Omental fat pad (tissue), 4 donors: ENCODE results near the gene GTF3A. TPM values are rescaled to one million over a fixed set of nuclear protein-coding genes. Genes with fewer than 3 reads are reported as not detected.

Experiments
- ATAC-seq: fragments of 150-250 bp; one replicate; pipeline ENCODE4 v1.9.1; 2016; ENCODE audit warnings: mild to moderate bottlenecking, moderate library complexity; ENCODE audit not compliant: low FRiP score
- DNase-seq: peaks from one replicate; pipeline ENCODE4 v3.0.0-alpha.2; 2019; ENCODE audit warnings: low spot score
- total RNA-seq, 4 donors: library from RNA; depleted of rRNA; stranded (reverse); fragments of >200 nt; gene quantifications; one replicate each; pipeline ENCODE4 v1.1.0, GENCODE V29; 2016
- TF ChIP-seq, protein P1 (sequence below), 3 donors: fragments of 450-650 bp; IDR thresholded peaks; one replicate each; pipeline ENCODE4 v1.5.1; 2016 to 2017; ENCODE audit warnings: antibody characterized with exemption in 3 of 3, mild to moderate bottlenecking in 3 of 3, moderate library complexity in 2 of 3

The GTF3A gene
- 100 to 1,000 TPM; 129 to 170 (median 147) TPM for total RNA-seq

DNA sequence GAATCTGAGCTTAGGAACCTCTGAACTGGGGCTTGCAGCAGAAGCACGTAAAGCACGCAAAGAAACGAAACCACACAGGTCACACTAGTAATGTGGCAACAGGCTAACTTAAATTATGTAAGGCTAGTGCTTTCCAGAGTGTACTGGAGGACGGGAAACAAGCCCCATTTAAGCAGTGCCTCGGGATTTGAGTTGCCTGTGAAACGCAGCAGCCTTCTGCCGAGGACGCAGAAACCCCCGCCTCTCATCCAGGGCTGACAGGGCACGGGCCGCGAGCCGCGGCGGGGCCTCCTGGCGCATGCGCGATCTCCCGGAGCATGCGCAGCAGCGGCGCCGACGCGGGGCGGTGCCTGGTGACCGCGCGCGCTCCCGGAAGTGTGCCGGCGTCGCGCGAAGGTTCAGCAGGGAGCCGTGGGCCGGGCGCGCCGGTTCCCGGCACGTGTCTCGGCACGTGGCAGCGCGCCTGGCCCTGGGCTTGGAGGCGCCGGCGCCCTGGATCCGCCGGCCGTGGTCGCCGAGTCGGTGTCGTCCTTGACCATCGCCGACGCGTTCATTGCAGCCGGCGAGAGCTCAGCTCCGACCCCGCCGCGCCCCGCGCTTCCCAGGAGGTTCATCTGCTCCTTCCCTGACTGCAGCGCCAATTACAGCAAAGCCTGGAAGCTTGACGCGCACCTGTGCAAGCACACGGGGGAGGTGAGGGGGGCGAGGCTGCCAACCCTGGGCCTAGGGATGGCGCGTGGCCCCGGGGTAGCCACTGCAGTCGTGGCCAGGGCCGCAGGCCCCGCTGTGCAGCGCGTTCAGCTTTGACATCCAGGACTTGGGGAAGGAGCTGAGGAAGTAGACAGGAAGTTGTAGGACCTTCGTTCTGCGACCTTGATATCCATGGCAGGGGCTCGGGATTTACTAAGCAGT lies at the start of gene GTF3A:
Gene GTF3A (plus strand): TSS at position 374 of the 912 bp plus-strand sequence.
- ATAC-seq: peak; percentile 93
- TF ChIP-seq, protein P1, sequence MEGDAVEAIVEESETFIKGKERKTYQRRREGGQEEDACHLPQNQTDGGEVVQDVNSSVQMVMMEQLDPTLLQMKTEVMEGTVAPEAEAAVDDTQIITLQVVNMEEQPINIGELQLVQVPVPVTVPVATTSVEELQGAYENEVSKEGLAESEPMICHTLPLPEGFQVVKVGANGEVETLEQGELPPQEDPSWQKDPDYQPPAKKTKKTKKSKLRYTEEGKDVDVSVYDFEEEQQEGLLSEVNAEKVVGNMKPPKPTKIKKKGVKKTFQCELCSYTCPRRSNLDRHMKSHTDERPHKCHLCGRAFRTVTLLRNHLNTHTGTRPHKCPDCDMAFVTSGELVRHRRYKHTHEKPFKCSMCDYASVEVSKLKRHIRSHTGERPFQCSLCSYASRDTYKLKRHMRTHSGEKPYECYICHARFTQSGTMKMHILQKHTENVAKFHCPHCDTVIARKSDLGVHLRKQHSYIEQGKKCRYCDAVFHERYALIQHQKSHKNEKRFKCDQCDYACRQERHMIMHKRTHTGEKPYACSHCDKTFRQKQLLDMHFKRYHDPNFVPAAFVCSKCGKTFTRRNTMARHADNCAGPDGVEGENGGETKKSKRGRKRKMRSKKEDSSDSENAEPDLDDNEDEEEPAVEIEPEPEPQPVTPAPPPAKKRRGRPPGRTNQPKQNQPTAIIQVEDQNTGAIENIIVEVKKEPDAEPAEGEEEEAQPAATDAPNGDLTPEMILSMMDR (IDR thresholded peaks at IDR 0.05): no peak

DNA sequence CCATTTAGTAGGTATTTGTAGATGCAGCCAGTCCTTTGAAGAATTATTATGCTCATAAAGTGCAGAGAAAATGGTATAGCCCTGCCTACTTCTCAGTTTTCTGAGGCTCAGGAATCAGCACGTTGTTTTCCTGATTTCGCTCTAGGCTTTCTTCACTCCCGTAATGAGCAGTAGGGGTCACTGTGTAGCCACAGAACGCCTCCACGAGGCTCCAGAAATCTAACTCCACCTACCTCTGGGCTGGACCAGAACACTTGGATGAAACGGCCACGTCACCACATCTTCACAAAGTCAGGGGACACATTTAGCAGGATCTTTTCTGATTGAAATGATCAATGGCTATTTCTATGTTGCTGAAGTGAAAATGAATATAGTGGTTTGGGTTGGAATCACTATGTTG lies 49.8 kb upstream of the GTF3A start:
- ATAC-seq: peak; percentile 93
- no peak for DNase-seq
- TF ChIP-seq, protein P1 (IDR thresholded peaks at IDR 0.05): no peak

More for the DNA sequence above, at the start of gene GTF3A:
- peak; percentile 51 for DNase-seq

DNA sequence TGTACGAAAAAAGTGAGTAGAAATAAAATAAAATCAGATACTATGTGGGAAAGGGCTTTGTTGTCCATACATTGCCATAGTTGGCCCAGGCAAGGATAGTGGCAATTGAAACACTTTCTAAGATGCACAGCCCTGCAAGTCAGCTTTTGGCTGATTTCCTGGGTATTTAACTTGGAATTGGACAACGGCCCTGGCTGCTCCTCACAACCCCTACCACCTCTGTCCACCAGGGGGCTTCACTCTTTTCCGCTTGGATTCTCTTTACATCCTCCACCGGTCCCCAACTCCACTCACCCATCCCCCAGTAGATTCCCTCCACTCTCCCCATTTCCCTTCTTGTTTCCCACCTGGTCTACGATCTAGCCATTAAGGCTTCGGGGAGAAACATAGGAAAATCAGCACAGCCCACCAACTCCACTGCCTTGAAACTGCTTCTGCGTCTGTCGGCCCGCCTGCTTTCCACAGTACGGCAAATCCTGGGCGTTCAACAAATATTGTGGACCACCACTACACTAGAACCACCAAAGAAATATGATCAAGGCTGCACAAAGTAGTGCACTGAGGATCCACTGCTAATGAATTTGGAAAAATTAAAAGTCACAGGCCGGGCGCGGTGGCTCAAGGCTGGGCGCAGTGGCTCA lies 48.6 kb upstream of the GTF3A start:
- TF ChIP-seq, protein P1 (IDR thresholded peaks at IDR 0.05): peak in 2 of 3 donors; percentile 58
- DNase-seq (peak; percentile 57), ATAC-seq (peak; percentile 43)

DNA sequence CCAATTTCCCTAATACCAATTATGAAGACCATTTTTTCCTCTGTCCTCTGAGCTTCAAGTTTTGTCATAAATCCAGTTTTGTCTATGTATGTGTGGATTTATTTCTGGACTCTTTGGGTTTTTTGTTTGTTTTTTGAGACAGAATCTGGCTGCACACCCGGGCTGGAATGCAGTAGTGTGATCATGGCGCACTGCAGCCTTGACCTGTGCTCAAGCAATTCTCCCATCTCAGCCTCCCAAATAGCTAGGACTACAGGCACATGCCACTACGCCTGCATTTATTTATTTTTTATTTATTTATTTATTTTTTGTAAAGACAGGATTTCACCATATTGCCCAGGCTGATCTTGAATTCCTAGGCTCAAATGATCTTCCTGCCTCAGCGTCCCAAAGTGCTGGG lies 45.3 kb upstream of the GTF3A start:
- DNase-seq (no peak), ATAC-seq (no peak)
- TF ChIP-seq, protein P1 (IDR thresholded peaks at IDR 0.05): no peak

DNA sequence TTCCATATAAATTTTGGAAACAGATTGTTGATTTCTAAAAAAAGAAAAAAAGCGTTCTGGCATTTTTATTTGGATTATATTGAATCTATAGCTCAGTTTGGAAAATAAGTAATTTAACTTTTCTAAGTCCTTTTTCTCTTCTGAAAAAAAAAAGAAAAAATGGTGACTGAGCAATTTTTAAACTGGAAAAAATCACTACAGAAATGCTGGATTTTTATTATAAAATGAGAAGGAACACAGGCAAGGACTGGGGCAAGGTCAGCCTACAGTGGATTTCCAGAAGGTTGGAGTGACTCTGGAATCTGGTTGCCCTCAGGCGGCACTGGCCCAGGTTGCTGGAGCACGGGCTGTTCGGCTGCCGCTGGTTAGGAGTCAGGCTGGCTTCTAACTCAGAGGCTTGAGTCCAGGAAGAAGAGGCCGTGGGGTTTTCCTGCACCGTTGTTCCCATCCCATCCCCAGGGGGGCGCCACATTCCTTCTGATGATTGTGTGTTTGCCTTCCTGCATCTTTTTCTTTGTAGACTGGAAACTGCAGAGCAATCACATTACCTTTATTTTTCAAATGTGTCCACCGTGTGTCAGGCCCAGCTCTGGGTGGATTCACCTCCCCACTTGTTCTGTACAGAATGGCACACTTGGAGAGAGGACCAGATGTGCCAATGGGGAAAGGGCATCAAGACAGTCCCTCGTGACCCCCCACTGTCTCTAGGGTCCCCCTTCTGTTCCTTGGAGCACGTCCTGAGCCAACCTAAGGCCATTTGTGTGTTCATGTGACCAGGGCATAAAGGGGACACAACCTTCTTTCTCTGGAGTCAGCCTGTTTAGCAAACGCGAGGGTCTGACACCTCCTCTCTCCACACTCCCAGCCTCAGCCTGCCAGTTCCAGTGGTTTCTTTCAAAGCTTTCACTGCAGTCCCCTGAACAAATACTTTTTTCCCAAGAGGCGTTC lies 44.5 kb upstream of the GTF3A start:
- TF ChIP-seq, protein P1 (IDR thresholded peaks at IDR 0.05): no peak

DNA sequence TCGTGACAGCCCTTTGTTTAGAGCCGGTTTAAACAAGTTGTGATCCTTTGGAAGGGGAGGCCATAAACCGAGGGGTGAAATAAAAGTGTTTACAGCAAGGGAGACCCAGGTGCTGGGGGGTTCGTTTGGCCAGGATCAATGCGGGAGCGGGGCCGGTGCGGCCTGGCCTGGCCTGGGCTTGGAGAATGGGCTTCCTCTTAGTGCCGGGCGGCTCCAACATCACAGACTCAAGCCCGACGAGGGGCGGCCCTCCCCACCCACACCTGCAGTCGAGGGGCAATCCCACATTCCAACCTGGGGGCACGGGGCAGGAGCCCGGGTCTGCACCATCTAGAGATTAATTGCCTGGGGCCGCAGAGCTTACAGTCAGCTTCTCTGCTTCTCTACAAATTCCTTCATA lies 42.8 kb upstream of the GTF3A start:
- ATAC-seq: no peak
- TF ChIP-seq, protein P1 (IDR thresholded peaks at IDR 0.05): no peak
- DNase-seq: no peak

More for the DNA sequence above, 44.5 kb upstream of the GTF3A start:
- ATAC-seq (peak; percentile 43), DNase-seq (no peak)
